GM10266 (cell line): Measurements from ENCODE around the gene DLG2.

Source experiments
- DNase-seq: peaks from one replicate; pipeline ENCODE4 v3.0.0; 2012; ENCODE audit errors: extremely low spot score
- TF ChIP-seq, protein P1 (sequence below): IDR thresholded peaks from 2 replicates; pipeline ENCODE4 v1.5.1; 2012; ENCODE audit warnings: mild to moderate bottlenecking, low read depth; ENCODE audit not compliant: control insufficient read depth, insufficient read depth; ENCODE audit errors: missing control alignments

Gene DLG2

DNA sequence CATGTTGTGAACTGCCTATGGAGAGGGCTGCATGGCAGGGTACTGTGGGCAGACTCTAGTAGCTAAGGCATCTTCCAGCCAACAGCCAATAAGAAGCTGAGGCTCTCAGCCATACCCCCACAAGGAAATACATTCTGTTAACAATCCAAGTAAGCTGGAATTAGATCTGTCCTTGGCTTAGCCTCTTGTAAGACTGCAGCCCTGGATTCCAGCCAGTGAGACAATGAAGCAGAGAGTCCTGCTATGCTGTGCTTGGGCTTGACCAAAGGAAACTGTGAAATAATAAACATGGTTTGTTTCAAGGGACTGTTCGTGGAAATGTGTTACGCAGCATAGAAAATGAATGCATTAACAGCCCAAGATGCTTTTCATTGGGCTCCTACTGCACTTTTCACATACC is 1243.6 kb downstream of the DLG2 start:
- TF ChIP-seq, protein P1, sequence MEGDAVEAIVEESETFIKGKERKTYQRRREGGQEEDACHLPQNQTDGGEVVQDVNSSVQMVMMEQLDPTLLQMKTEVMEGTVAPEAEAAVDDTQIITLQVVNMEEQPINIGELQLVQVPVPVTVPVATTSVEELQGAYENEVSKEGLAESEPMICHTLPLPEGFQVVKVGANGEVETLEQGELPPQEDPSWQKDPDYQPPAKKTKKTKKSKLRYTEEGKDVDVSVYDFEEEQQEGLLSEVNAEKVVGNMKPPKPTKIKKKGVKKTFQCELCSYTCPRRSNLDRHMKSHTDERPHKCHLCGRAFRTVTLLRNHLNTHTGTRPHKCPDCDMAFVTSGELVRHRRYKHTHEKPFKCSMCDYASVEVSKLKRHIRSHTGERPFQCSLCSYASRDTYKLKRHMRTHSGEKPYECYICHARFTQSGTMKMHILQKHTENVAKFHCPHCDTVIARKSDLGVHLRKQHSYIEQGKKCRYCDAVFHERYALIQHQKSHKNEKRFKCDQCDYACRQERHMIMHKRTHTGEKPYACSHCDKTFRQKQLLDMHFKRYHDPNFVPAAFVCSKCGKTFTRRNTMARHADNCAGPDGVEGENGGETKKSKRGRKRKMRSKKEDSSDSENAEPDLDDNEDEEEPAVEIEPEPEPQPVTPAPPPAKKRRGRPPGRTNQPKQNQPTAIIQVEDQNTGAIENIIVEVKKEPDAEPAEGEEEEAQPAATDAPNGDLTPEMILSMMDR = no peak
- DNase-seq = no peak

DNA sequence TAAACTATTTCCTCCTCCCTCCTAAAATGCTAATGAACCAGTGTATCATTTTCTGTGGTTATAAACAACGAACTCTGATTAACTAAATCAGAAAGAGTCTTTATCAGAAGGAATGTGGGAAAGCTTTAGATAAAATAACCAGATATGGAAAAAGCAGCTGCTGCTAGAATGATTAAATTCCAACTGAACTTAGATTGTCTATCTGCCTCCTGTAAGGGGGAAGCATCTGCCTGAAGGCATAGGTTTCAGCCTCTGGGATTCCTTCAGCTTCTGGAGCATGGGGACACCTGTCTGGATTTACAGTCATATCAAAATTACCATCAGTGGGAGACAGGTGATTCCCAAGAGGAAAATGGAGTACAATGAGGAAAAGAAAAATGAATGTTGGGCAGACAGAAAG is 1245.5 kb downstream of the DLG2 start:
- DNase-seq = no peak
- TF ChIP-seq, protein P1 = no peak

DNA sequence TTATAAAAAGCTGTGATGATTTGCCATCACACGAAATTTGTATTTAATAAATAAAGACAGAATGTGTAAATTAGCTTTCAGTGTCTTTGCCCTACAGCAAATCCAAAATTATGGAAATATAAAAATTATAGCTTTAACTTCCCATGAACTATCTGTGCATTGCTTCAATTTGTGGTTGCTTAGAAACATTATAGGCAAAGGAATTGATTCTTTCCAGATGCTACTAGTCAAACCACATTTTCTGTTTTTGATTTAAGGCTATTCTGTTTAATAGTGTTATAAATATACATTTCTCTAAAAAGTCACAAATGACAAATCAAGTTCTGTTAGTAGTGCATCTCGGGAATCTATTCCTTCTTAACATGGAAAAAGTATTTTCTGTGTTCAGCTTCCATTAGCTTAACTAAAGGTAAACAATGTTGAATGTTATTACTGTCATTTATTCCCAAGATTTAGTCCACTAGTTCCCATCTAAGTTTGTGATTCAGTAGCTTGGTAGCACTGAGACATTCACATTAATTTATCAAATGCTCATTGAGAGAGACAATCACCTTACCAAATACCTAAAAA is 1254.7 kb downstream of the DLG2 start:
- no peak for DNase-seq

DNA sequence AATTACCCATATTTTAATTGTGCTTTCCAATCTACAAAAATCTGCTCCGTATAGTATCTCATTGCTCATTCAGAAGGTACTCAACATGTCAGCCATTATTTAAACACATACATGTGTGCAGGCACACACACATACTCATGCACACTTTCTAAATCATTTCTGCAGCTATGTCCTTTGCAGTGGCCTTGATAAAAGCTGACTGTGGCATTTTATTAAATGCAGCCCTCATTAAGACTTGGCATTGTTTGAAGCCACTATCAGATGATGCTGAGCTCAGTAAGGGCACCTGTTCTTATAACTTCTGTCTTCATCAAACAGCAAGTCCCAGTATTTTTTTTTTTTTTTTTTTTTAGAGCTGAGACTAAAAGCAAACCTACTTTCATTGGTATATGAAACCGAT is 1269.1 kb downstream of the DLG2 start:
- TF ChIP-seq, protein P1 = no peak
- DNase-seq = no peak

More for the DNA sequence above, 1254.7 kb downstream of the DLG2 start:
- TF ChIP-seq, protein P1 = no peak

DNA sequence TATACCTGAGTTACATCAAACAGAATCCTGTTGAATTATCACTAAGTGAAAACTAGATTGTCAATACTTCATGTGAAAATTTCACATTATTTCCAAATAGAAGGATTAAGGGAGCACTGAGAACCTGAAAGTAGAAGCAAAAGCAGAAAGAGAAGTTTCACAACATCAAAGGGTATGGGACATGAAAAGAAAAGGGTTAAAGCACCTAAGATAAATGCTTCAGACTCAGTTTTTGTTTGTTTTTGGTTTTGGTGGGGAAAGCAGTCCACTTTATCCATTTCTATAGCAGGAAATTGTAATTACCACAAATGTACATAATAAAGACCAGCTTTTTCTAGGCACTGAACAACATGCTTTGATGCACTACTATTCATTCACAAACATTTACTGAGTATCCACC is 1271.2 kb downstream of the DLG2 start:
- TF ChIP-seq, protein P1 = no peak
- no peak for DNase-seq

DNA sequence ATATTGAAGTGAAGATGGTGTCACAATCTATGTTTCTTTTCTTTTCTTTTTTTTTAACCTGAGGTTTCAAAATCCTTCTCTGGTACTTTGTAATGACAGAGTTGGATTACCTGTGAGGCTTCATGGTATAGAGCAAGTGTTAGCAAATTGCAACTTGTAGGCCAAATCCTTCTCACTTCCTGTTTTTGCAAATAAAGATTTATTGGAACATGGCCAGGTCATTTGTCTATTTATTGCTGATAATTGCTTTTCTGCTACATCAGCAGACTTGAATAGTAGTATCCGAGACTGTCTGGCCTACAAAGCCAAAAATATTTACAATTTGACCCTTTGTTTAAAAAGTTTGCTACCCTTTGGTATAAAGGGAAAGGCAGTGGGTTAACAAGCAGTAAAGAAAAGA is 1281.5 kb downstream of the DLG2 start:
- no peak for DNase-seq
- TF ChIP-seq, protein P1 = no peak

DNA sequence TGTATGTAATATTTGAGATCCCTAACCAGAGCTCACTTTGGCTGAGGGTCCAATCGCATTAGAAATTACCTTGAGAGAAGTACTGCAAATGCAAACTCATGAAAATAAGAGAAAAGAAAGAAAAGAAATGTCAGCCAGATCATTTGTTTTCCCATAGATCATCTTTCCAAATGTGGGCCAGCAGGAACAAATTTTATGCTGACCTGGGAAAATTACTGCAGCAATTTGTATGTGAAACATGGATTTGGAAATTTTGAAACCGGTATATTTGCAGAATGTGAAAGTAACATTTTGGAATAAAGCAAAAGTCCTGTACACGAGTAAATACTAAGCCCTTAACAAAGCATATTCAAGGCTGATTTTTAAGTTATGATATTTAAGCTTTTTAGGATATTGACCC is 1282.1 kb downstream of the DLG2 start:
- TF ChIP-seq, protein P1 = no peak
- no peak for DNase-seq
